ENCODE measurements around the gene MINDY4. TPM values are rescaled to one million over a fixed set of nuclear protein-coding genes. Genes with fewer than 3 reads are reported as not detected.

The MINDY4 gene
- total RNA-seq, 2 experiments from 2014 or later = 1.3 to 1.7 TPM

DNA sequence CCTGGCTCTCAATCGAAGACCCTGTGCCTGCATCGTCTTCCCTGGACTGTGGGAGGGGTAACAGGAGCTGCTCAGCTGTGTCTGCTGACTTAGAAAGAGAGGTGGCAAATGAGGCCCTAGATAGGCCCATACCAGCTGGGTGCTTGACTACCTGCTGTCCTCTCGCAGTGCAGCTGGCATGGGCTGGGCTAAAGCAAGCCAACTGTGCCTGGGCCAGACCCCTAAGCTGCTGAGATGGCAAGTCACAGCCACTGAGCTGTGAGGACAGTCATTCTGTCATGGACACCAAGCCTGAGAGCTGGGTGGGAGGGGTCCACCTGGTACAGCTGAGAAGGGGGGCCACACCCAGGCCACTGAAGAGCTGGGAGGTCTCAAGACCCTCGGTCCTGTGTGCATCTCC, 94.6 kb downstream of the MINDY4 start:
- no peaks in the 10 kb centered on the region for H3K36me3 Mint-ChIP-seq (ENCODE audit: low read depth)
- no peaks in the 10 kb centered on the region for H3K27me3 Mint-ChIP-seq
- H3K4me1 Mint-ChIP-seq (ENCODE audit: low read depth) = no peaks in the 10 kb centered on the region
- DNase-seq (no peak), ATAC-seq (no peak)
- ChIA-PET CTCF (no interaction called here), POLR2A (no interaction called here)
- H3K27ac Mint-ChIP-seq = no peak overlapping the region
- intact Hi-C loops (cut with micrococcal nuclease) = no loop called here
- no peaks in the 10 kb centered on the region for H3K9me3 Mint-ChIP-seq
- H3K4me3 Mint-ChIP-seq = no peak overlapping the region
- TF ChIP-seq, protein P1, sequence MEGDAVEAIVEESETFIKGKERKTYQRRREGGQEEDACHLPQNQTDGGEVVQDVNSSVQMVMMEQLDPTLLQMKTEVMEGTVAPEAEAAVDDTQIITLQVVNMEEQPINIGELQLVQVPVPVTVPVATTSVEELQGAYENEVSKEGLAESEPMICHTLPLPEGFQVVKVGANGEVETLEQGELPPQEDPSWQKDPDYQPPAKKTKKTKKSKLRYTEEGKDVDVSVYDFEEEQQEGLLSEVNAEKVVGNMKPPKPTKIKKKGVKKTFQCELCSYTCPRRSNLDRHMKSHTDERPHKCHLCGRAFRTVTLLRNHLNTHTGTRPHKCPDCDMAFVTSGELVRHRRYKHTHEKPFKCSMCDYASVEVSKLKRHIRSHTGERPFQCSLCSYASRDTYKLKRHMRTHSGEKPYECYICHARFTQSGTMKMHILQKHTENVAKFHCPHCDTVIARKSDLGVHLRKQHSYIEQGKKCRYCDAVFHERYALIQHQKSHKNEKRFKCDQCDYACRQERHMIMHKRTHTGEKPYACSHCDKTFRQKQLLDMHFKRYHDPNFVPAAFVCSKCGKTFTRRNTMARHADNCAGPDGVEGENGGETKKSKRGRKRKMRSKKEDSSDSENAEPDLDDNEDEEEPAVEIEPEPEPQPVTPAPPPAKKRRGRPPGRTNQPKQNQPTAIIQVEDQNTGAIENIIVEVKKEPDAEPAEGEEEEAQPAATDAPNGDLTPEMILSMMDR (IDR thresholded peaks at IDR 0.05) = no peak

DNA sequence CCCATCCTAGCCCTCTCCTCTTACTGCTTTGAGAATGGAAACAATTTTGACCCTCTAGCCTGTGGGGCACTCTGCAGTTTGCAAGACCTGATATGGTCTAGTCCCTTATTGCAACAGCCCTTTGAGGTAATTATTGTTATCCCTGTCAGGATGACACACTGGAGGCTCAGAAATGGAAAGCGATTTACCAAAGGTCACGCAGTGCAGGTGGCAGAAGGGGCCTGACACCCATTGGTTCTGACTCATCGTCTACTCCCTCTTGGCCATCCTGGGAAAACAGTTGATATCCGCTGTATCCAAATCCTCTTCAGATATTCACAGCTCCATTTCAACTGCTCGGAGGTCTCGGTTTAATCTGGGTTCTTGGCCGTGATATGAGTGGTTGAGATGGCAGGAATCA, 95.7 kb downstream of the MINDY4 start:
- TF ChIP-seq, protein P1 (IDR thresholded peaks at IDR 0.05) = no peak
- POLR2A ChIA-PET = no interaction called here
- no peaks in the 10 kb centered on the region for H3K4me1 Mint-ChIP-seq (ENCODE audit: low read depth)
- H3K4me3 Mint-ChIP-seq = no peak overlapping the region
- no peaks in the 10 kb centered on the region for H3K27me3 Mint-ChIP-seq
- H3K36me3 Mint-ChIP-seq (ENCODE audit: low read depth) = no peaks in the 10 kb centered on the region
- H3K9me3 Mint-ChIP-seq = no peaks in the 10 kb centered on the region
- ATAC-seq (no peak), DNase-seq (no peak)
- CTCF ChIA-PET = interaction anchor here (1.1 kb wide), 1 partner anchor 117 kb away, joined by 3 read pairs; no protein-coding TSS in a partner anchor
- intact Hi-C loops (cut with micrococcal nuclease) = no loop called here
- H3K27ac Mint-ChIP-seq = no peak overlapping the region

DNA sequence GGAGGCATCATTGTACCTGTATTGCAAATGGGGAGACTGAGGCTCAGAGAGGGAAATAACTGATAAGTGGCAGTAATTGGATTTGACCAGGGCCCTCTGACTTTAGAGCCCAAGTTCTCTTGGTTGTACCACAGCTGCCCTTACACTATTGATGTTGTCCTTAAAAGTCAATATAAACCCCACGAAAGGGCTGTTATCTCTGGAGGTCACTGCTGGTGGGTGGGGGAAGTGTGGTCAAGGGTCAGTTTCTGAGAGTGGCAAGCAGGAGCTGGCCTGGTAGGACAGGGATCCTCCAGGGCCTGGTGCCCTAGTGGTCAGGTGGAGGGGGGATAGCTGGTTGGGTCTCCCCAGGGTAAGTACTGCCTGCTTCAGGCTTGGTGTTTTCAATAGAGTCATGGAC, 96.3 kb downstream of the MINDY4 start:
- H3K27ac Mint-ChIP-seq = no peak overlapping the region
- no peaks in the 10 kb centered on the region for H3K27me3 Mint-ChIP-seq
- DNase-seq (no peak), ATAC-seq (no peak)
- ChIA-PET POLR2A (interaction anchor here (0.6 to 0.7 kb wide), 2 partner anchors 8 to 1168 kb away, joined by 3 read pairs; no protein-coding TSS in a partner anchor), CTCF (interaction anchor here (1.1 kb wide), 1 partner anchor 116 kb away, joined by 3 read pairs; no protein-coding TSS in a partner anchor)
- H3K4me1 Mint-ChIP-seq (ENCODE audit: low read depth) = no peaks in the 10 kb centered on the region
- H3K9me3 Mint-ChIP-seq = no peaks in the 10 kb centered on the region
- H3K4me3 Mint-ChIP-seq = no peak overlapping the region
- no peaks in the 10 kb centered on the region for H3K36me3 Mint-ChIP-seq (ENCODE audit: low read depth)
- TF ChIP-seq, protein P1 (IDR thresholded peaks at IDR 0.05) = no peak
- intact Hi-C loops (cut with micrococcal nuclease) = no loop called here

DNA sequence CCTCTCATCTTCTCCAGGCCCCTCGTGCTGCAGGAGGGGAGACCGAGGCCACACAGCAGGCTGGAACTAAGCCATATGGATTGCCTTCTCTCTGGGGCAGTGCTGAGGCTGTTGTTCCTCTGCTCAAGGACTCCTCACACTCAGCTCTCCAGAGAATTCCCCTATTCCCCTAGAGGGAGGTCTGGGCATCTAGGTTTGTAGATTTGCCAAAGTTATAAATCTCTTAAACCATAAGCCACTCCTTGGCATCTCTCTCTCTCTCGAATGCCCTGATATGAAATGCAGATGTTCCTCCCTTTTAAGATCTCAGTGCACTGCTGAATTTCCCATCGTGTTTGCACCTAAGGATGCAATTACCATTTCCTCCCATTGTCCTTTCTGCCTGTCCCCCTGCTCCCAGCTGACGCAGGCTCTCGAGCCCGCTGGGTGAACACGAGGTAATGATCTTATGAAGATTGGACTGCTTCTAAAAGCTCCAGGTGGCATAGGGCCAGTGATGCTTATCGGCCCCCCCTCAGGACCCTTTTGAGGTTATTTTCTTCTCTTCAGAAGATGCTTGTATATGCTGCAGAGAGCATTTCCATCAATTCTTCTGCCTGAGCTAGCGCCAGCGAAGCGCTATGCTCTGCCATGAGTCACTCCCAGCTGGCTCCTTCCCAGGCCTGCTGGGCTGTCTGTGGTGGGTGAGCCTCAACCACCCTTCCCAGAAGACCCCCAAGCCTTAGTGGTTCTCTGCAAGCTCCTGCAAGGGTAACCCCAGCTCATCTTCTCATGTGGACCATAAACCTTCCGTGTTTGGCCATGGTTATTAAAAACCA, 98.8 kb downstream of the MINDY4 start:
- no peak for ATAC-seq
- H3K27ac Mint-ChIP-seq = no peak overlapping the region
- no peak overlapping the region for H3K4me3 Mint-ChIP-seq
- TF ChIP-seq, protein P1 (IDR thresholded peaks at IDR 0.05) = no peak
- H3K36me3 Mint-ChIP-seq (ENCODE audit: low read depth) = no peaks in the 10 kb centered on the region
- ChIA-PET CTCF (no interaction called here), POLR2A (no interaction called here)
- H3K9me3 Mint-ChIP-seq = no peaks in the 10 kb centered on the region
- DNase-seq = no peak
- no peaks in the 10 kb centered on the region for H3K27me3 Mint-ChIP-seq
- no peaks in the 10 kb centered on the region for H3K4me1 Mint-ChIP-seq (ENCODE audit: low read depth)
- intact Hi-C loops (cut with micrococcal nuclease) = no loop called here

DNA sequence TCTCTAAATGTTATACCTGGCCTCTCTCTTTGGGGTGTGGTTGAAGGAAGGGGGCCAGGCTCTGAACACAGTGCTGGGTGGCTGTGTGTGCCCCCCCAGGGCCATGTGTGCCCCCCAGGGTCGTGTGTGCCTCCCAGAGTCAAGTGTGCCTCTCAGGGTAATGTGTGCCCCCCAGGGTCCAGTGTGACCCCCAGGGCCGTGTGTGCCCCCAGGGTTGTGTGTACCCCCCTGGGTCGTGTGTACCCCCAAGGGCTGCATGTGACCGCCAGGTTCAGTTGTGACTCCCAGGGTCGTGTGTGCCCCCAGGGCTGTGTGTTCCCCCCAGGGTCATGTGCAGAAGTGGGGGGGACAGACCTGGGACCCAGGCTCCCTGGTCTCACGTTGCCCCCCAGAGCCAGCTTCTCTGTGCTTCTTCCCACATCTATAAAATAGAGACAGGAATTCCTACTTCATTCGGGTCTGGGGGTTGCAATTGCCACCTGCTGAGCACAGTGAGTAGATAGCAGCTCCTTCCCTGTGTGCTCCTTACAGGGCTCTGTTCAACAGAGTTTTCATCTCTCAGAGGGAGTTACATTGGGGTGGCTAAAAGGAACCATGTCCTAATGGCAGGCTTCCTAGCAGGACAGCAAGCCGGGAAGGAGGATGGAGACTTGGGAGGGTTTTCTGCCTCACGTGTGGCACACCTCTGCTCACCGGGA, 99.8 kb downstream of the MINDY4 start:
- H3K4me3 Mint-ChIP-seq = no peak overlapping the region
- POLR2A ChIA-PET = no interaction called here
- ATAC-seq (no peak), DNase-seq (no peak)
- CTCF ChIA-PET = no interaction called here
- no peak overlapping the region for H3K27ac Mint-ChIP-seq
- intact Hi-C loops (cut with micrococcal nuclease) = no loop called here
- no peaks in the 10 kb centered on the region for H3K4me1 Mint-ChIP-seq (ENCODE audit: low read depth)
- H3K36me3 Mint-ChIP-seq (ENCODE audit: low read depth) = no peaks in the 10 kb centered on the region
- TF ChIP-seq, protein P1 (IDR thresholded peaks at IDR 0.05) = no peak
- no peaks in the 10 kb centered on the region for H3K27me3 Mint-ChIP-seq
- no peaks in the 10 kb centered on the region for H3K9me3 Mint-ChIP-seq
